H1 (cell line): ENCODE results near the gene BOK. TPM values are rescaled to one million over a fixed set of nuclear protein-coding genes. Genes with fewer than 3 reads are reported as not detected.

Experiments
- CTCF ChIA-PET: fragments of 300-600 bp; sonication (Branson Sonifier 250); formaldehyde crosslinking; loops from one replicate; lab custom pipeline; 2021; ENCODE audit not compliant: partially characterized antibody; lab: Charles Lee
- POLR2A ChIA-PET: fragments of 300-600 bp; sonication (Branson Sonifier 250); formaldehyde crosslinking; loops from one replicate; lab custom pipeline; 2021; ENCODE audit warnings: inconsistent platforms; ENCODE audit not compliant: partially characterized antibody; lab: Charles Lee
- DNase-seq, 2 experiments: peaks; one replicate each; pipeline versions ENCODE4 v3.0.0 to v3.0.0-alpha.2; 2010 to 2022; ENCODE audit warnings: low spot score in 2 of 2, low read depth in 1 of 2, mixed read lengths in 1 of 2
- FAIRE-seq: peaks from 2 replicates; lab custom pipeline; 2011; peaks lifted over from hg19 to GRCh38; lab: Jason Lieb, UNC
- H2AFZ ChIP-seq: 2 replicates; pipeline ENCODE4 v1.8.1; 2012; ENCODE audit warnings: low read length, inconsistent platforms
- H2AK5ac ChIP-seq: 2 replicates; pipeline ENCODE4 v1.6.1; 2013; ENCODE audit warnings: low read depth, low read length
- H2BK120ac ChIP-seq: replicated peaks from 2 replicates; pipeline ENCODE3; 2013; ENCODE audit warnings: low read depth, low read length, inconsistent platforms
- H2BK12ac ChIP-seq: 2 replicates; pipeline ENCODE4 v1.6.1; 2013; ENCODE audit warnings: low read depth, low read length
- H2BK15ac ChIP-seq: 2 replicates; pipeline ENCODE4 v1.6.1; 2013; ENCODE audit warnings: low read length
- H2BK20ac ChIP-seq: 2 replicates; pipeline ENCODE4 v1.6.1; 2013; ENCODE audit warnings: low read length
- H2BK5ac ChIP-seq: 2 replicates; pipeline ENCODE4 v1.6.1; 2013; ENCODE audit warnings: low read depth, low read length
- H3K14ac ChIP-seq: 2 replicates; pipeline ENCODE4 v1.6.1; 2013; ENCODE audit warnings: inconsistent platforms; ENCODE audit not compliant: insufficient read length
- H3K18ac ChIP-seq: 2 replicates; pipeline ENCODE4 v1.6.1; 2013; ENCODE audit warnings: low read length; ENCODE audit errors: extremely low read depth
- H3K23ac ChIP-seq: 2 replicates; pipeline ENCODE4 v1.6.1; 2013; ENCODE audit warnings: inconsistent platforms; ENCODE audit not compliant: insufficient read length
- H3K23me2 ChIP-seq: 2 replicates; pipeline ENCODE4 v1.6.1; 2013; ENCODE audit warnings: low read depth, low read length
- H3K27ac ChIP-seq: 2 replicates; pipeline ENCODE4 v1.6.1; 2011; ENCODE audit warnings: low read depth, low read length, inconsistent platforms
- H3K27me3 ChIP-seq, 4 experiments: replicated peaks in 1 of 4; 1 replicate in 1 of 4; 2 replicates in 3 of 4; pipeline versions ENCODE4 v1.6.1 to v1.8.1; 2011 to 2013; ENCODE audit warnings: low read length in 3 of 4, mild to moderate bottlenecking in 3 of 4, inconsistent platforms in 2 of 4, mixed read lengths in 2 of 4, moderate library complexity in 1 of 4; ENCODE audit not compliant: control insufficient read depth in 3 of 4, insufficient read depth in 3 of 4; ENCODE audit errors: extremely low read depth in 1 of 4
- H3K36me3 ChIP-seq, 4 experiments: 2 replicates each; pipeline versions ENCODE4 v1.6.1 to v1.8.1; 2011 to 2013; ENCODE audit warnings: mild to moderate bottlenecking in 4 of 4, low read length in 3 of 4, moderate library complexity in 2 of 4, control low read depth in 1 of 4, inconsistent platforms in 1 of 4; ENCODE audit not compliant: insufficient read depth in 4 of 4, control insufficient read depth in 2 of 4
- H3K4ac ChIP-seq: replicated peaks from 2 replicates; pipeline ENCODE3; 2013; ENCODE audit warnings: low read length, low read depth, mixed read lengths, inconsistent platforms; ENCODE audit not compliant: insufficient read length
- H3K4me1 ChIP-seq, 4 experiments: replicated peaks in 1 of 4; 1 replicate in 1 of 4; 2 replicates in 3 of 4; pipeline versions ENCODE4 v1.6.1 to v1.8.1; 2011 to 2013; ENCODE audit warnings: low read length in 3 of 4, inconsistent platforms in 2 of 4, mixed read lengths in 1 of 4; ENCODE audit not compliant: insufficient read depth in 4 of 4, control insufficient read depth in 3 of 4
- H3K4me2 ChIP-seq, 2 experiments: 2 replicates each; pipeline versions ENCODE4 v1.6.1 to v1.8.1; 2011 to 2013; ENCODE audit warnings: low read depth in 2 of 2, low read length in 2 of 2, control low read depth in 1 of 2, inconsistent platforms in 1 of 2, mild to moderate bottlenecking in 1 of 2; ENCODE audit not compliant: insufficient read depth in 1 of 2
- H3K4me3 ChIP-seq, 4 experiments: fragments of 200-600, 300-600 bp in 1 of 4; sonication (generic), shearing (Covaris generic), sonication (Bioruptor Twin) in 1 of 4; 2 replicates each; pipeline versions ENCODE4 v1.5.1 to v1.8.1; 2011 to 2016; ENCODE audit warnings: low read length in 4 of 4, low read depth in 3 of 4, control low read depth in 2 of 4, inconsistent platforms in 2 of 4, mild to moderate bottlenecking in 2 of 4, mixed read lengths in 1 of 4, moderate library complexity in 1 of 4; ENCODE audit not compliant: insufficient read depth in 2 of 4; ENCODE audit errors: extremely low read depth in 1 of 4
- H3K56ac ChIP-seq: replicated peaks from 2 replicates; pipeline ENCODE3; 2013; ENCODE audit warnings: low read depth, mild to moderate bottlenecking, mixed read lengths, low read length, inconsistent platforms; ENCODE audit not compliant: insufficient read length
- H3K79me1 ChIP-seq: 2 replicates; pipeline ENCODE4 v1.6.1; 2013; ENCODE audit warnings: low read depth, low read length, control low read depth
- H3K79me2 ChIP-seq, 2 experiments: 2 replicates each; pipeline versions ENCODE4 v1.6.1 to v1.8.1; 2012 to 2013; ENCODE audit warnings: low read length in 2 of 2, mild to moderate bottlenecking in 2 of 2, inconsistent platforms in 1 of 2; ENCODE audit not compliant: insufficient read depth in 2 of 2, control insufficient read depth in 1 of 2
- H3K9ac ChIP-seq, 4 experiments: replicated peaks in 1 of 4; 1 replicate in 1 of 4; 2 replicates in 3 of 4; pipeline versions ENCODE4 v1.6.1 to v1.8.1; 2011 to 2013; ENCODE audit warnings: low read depth in 3 of 4, low read length in 3 of 4, control low read depth in 2 of 4, mild to moderate bottlenecking in 2 of 4, moderate library complexity in 2 of 4, inconsistent platforms in 1 of 4; ENCODE audit errors: extremely low read depth in 1 of 4
- H3K9me3 ChIP-seq, 2 experiments: 2 replicates each; pipeline versions ENCODE4 v1.6.1 to v1.8.1; 2012 to 2013; ENCODE audit warnings: mild to moderate bottlenecking in 2 of 2, moderate library complexity in 2 of 2, control low read depth in 1 of 2, inconsistent platforms in 1 of 2, low read depth in 1 of 2, low read length in 1 of 2, mixed read lengths in 1 of 2; ENCODE audit not compliant: insufficient read depth in 2 of 2
- H4K20me1 ChIP-seq, 2 experiments: replicated peaks in 1 of 2; 2 replicates each; pipeline versions ENCODE3 to v1.8.1; 2011 to 2013; ENCODE audit warnings: inconsistent platforms in 2 of 2, low read length in 2 of 2, mild to moderate bottlenecking in 1 of 2; ENCODE audit not compliant: insufficient read depth in 2 of 2, control insufficient read depth in 1 of 2
- H4K5ac ChIP-seq: 2 replicates; pipeline ENCODE4 v1.6.1; 2013; ENCODE audit warnings: low read length, low read depth, mixed read lengths, inconsistent platforms; ENCODE audit not compliant: insufficient read length
- H4K8ac ChIP-seq: 2 replicates; pipeline ENCODE4 v1.8.0; 2013; ENCODE audit warnings: mild to moderate bottlenecking, moderate library complexity, low read length, inconsistent platforms; ENCODE audit not compliant: insufficient read depth; ENCODE audit errors: extremely low read depth
- H4K91ac ChIP-seq: replicated peaks from 2 replicates; pipeline ENCODE3; 2013; ENCODE audit warnings: low read length, mixed read lengths, inconsistent platforms; ENCODE audit not compliant: insufficient read length
- CHD2 ChIP-seq: IDR thresholded peaks from 2 replicates; pipeline ENCODE4 v1.6.1; 2012; ENCODE audit warnings: low read length, improper control_type of control experiment
- CTBP2 ChIP-seq: IDR thresholded peaks from 2 replicates; pipeline ENCODE4 v1.7.0; 2011; ENCODE audit warnings: borderline replicate concordance, mild to moderate bottlenecking, moderate library complexity, mixed read lengths, low read length; ENCODE audit not compliant: insufficient read depth, insufficient read length
- HDAC2 ChIP-seq, 2 experiments: fragments of 300-600 bp in 1 of 2; sonication (generic) in 1 of 2; IDR thresholded peaks; 2 replicates each; pipeline ENCODE4 v1.6.1; 2011 to 2012; ENCODE audit warnings: low read depth in 2 of 2, low read length in 2 of 2, mild to moderate bottlenecking in 2 of 2, moderate library complexity in 2 of 2, borderline replicate concordance in 1 of 2, inconsistent platforms in 1 of 2
- KDM1A ChIP-seq: fragments of 200-600, 300-600 bp; sonication (generic); IDR thresholded peaks from 2 replicates; pipeline ENCODE4 v1.7.1; 2016; ENCODE audit warnings: mild to moderate bottlenecking, low read length, borderline replicate concordance
- MAFK ChIP-seq: IDR thresholded peaks from 2 replicates; pipeline ENCODE4 v1.6.1; 2012; ENCODE audit warnings: low read depth, mild to moderate bottlenecking, improper control_type of control experiment, low read length
- NRF1 ChIP-seq: IDR thresholded peaks from 2 replicates; pipeline ENCODE4 v1.6.1; 2011; ENCODE audit warnings: mild to moderate bottlenecking, low read depth, low read length, improper control_type of control experiment
- POU5F1 ChIP-seq: IDR thresholded peaks from 2 replicates; pipeline ENCODE4 v1.6.1; 2011; ENCODE audit warnings: low read depth, mild to moderate bottlenecking, low read length, moderate library complexity
- RFX5 ChIP-seq: IDR thresholded peaks from 2 replicates; pipeline ENCODE4 v1.6.1; 2011; ENCODE audit warnings: low read depth, low read length, improper control_type of control experiment, borderline replicate concordance
- SAP30 ChIP-seq: fragments of 300-600 bp; sonication (generic); IDR thresholded peaks from 2 replicates; pipeline ENCODE4 v1.7.1; 2012; ENCODE audit warnings: low read length, moderate library complexity, mild to moderate bottlenecking, inconsistent platforms; ENCODE audit not compliant: insufficient read depth, insufficient replicate concordance
- SP2 ChIP-seq: IDR thresholded peaks from 2 replicates; pipeline ENCODE4 v1.6.1; 2012; ENCODE audit warnings: mild to moderate bottlenecking, low read length, inconsistent platforms
- TAF1 ChIP-seq: IDR thresholded peaks from 2 replicates; pipeline ENCODE4 v1.6.1; 2011; ENCODE audit warnings: mild to moderate bottlenecking, low read depth, low read length
- TAF7 ChIP-seq: optimal IDR thresholded peaks from 2 replicates; pipeline ENCODE3; 2011; ENCODE audit warnings: low read depth, mild to moderate bottlenecking, inconsistent platforms, low read length, moderate library complexity, borderline replicate concordance
- YY1 ChIP-seq: IDR thresholded peaks from 2 replicates; pipeline ENCODE4 v1.6.1; 2011; ENCODE audit warnings: low read depth, mild to moderate bottlenecking, low read length
- WGBS, 2 experiments: shearing (Covaris generic) in 1 of 2; methylation state at CpG; one replicate each; pipeline versions ENCODE4 v1.1.6 to v1.1.7; 2013 to 2015; ENCODE audit warnings: low lambda C conversion rate in 2 of 2, mixed read lengths in 2 of 2, inconsistent platforms in 1 of 2, low coverage in 1 of 2, missing lambda C conversion rate in 1 of 2; ENCODE audit not compliant: insufficient replicate concordance in 2 of 2, insufficient coverage in 1 of 2, insufficient read length in 1 of 2; ENCODE audit errors: extremely low coverage in 1 of 2, missing lambda C conversion rate in 1 of 2; 5-methylcytosine and 5-hydroxymethylcytosine counted together
- polyA plus RNA-seq, 7 experiments: library from polyadenylated mRNA; depleted of rRNA in 3 of 7; stranded (reverse) in 5 of 7; unstranded in 2 of 7; fragments of >200 nt in 5 of 7; fragments of 200-250 nt in 2 of 7; gene quantifications; 1 replicate in 5 of 7; 2 replicates in 1 of 7; 4 replicates in 1 of 7; pipeline versions ENCODE4 v1.2.1 to v1.2.3, GENCODE V29; 2011 to 2013; ENCODE audit warnings: missing spikeins in 2 of 7, mixed read lengths in 2 of 7
- total RNA-seq: library from RNA; stranded (reverse); fragmentation: NEBNext Ultra II Directional; extraction: Animal tissue kit (Norgen Biotek cat#: 25700); gene quantifications from 2 replicates; pipeline ENCODE4 v1.2.1, GENCODE V29; 2021

BOK gene
- total and polyA plus RNA-seq, 2 of the 8 experiments (the other 6 are each of a cell fraction or from before 2014, with no cell fraction given), result 33.7 to 37.6 TPM

- peaks cover 6 to 15% of the 10 kb centered on the region in 2 experiments for H3K79me2 ChIP-seq
- no peak overlapping the region for H3K27ac ChIP-seq
- ChIA-PET POLR2A (no interaction called here), CTCF (interaction anchor here (3.8 kb wide), 1 partner anchor 9 kb away, joined by 18 read pairs; no protein-coding TSS in a partner anchor)
- H3K9ac ChIP-seq, result no peak overlapping the region
- no peak overlapping the region for H4K5ac ChIP-seq
- no peak overlapping the region for H3K18ac ChIP-seq
- H4K8ac ChIP-seq, result no peak overlapping the region; the same call in 1 of the 2 replicates
- no peak overlapping the region for H3K14ac ChIP-seq
- H3K23me2 ChIP-seq, result peaks cover 5% of the 10 kb centered on the region; the same call in 1 of the 2 replicates
- H2BK20ac ChIP-seq, result no peak overlapping the region
- H3K56ac ChIP-seq, result no peak overlapping the region
- H3K23ac ChIP-seq, result no peak overlapping the region
- H3K9me3 ChIP-seq, result no peaks in the 10 kb centered on the region
- H2BK120ac ChIP-seq, result no peak overlapping the region
- no peak overlapping the region for H2BK5ac ChIP-seq
- H3K4me3 ChIP-seq, result no peak overlapping the region
- H2BK15ac ChIP-seq, result no peak overlapping the region
- no peak for DNase-seq
- H3K4me2 ChIP-seq, result no peak overlapping the region
- no peak overlapping the region for H4K91ac ChIP-seq
- H3K36me3 ChIP-seq, result peaks cover 0 to 4% (median 3%) of the 10 kb centered on the region in 4 experiments; a peak in 7 of 8 replicates
- WGBS, 2 experiments, result 91% methylated on average over 27 of the region's 27 CpGs; no CpG with 5 or more reads in 1 of the 2 experiments
- no peak overlapping the region for H2AFZ ChIP-seq
- H2AK5ac ChIP-seq, result no peak overlapping the region
- no peak overlapping the region for H2BK12ac ChIP-seq
- no peaks in the 10 kb centered on the region for H3K4me1 ChIP-seq
- peaks cover 0 to 6% of the 10 kb centered on the region in 2 experiments for H4K20me1 ChIP-seq
- H3K4ac ChIP-seq, result no peak overlapping the region
- peaks cover 2% of the 10 kb centered on the region; the same call in 1 of the 2 replicates for H3K79me1 ChIP-seq
- H3K27me3 ChIP-seq, result no peaks in the 10 kb centered on the region
- no peak for FAIRE-seq
- TF ChIP-seq KDM1A (no peak), POU5F1 (no peak), CHD2 (no peak), MAFK (no peak), TAF1 (no peak), RFX5 (no peak), SAP30 (no peak), SP2 (no peak), YY1 (no peak), TAF7 (no peak), HDAC2 (IDR thresholded peaks at IDR 0.05; ENCODE audit: borderline replicate concordance in 1 of 2, low read depth in 2 of 2, low read length in 2 of 2) (no peak), CTBP2 (no peak), NRF1 (no peak)
Observed at GRCh38 chr2:241607162-241607885, 48.8 kb downstream of the BOK start.
